PFSK-1 (cell line): ENCODE results near the gene ARPC1B.

Experiments used
- POLR2AphosphoS5 ChIP-seq: IDR thresholded peaks from 2 replicates; pipeline ENCODE4 v1.6.1; 2012; ENCODE audit warnings: low read depth, mild to moderate bottlenecking, control low read depth, low read length, moderate library complexity
- REST ChIP-seq, 2 experiments: IDR thresholded peaks; 2 replicates each; pipeline versions ENCODE4 v1.6.1 to v1.8.0; 2011 to 2012; ENCODE audit warnings: low read depth in 2 of 2, low read length in 2 of 2, control low read depth in 1 of 2, inconsistent platforms in 1 of 2, mild to moderate bottlenecking in 1 of 2, moderate library complexity in 1 of 2; ENCODE audit not compliant: insufficient read depth in 1 of 2
- SIN3A ChIP-seq: IDR thresholded peaks from 2 replicates; pipeline ENCODE4 v1.6.1; 2012; ENCODE audit warnings: mild to moderate bottlenecking, low read length, moderate library complexity, borderline replicate concordance; ENCODE audit not compliant: insufficient read depth
- TAF1 ChIP-seq: IDR thresholded peaks from 2 replicates; pipeline ENCODE4 v1.6.1; 2012; ENCODE audit warnings: low read length, control low read depth, borderline replicate concordance; ENCODE audit not compliant: insufficient read depth

DNA sequence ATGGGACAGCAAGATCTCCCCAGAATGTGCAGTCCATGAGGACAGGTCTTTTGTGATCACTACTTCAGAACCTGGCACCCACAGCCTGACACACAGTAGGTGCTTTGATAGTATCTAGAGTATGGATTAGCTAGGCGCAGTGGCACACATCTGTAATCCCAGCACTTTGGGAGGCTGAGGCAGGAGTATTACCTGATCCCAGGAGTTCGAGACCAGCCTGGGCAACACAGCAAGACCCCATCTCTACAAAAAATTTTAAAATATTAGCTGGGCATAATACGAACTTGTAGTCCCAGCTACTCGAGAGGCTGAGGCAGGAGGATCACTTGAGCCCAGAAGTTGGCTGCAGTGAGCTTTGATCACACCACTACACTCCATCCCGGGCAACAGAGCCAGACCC lies 22.3 kb upstream of the ARPC1B start:
- TF ChIP-seq TAF1 (no peak), SIN3A (no peak), REST (IDR thresholded peaks at IDR 0.05; ENCODE audit: insufficient read depth in 1 of 2, low read depth in 2 of 2, low read length in 2 of 2) (no peak), POLR2AphosphoS5 (no peak)
